LHCN-M2 (cell line): ENCODE results near the gene C6orf132. TPM values are rescaled to one million over a fixed set of nuclear protein-coding genes. Genes with fewer than 3 reads are reported as not detected.
"Not testable (repeated sequence)": the region's sequence is repeated elsewhere in the genome, so short reads cannot be mapped to it uniquely, and the experiment has no call there.

Experiments
- DNase-seq: peaks from one replicate; pipeline ENCODE4 v3.0.0-alpha.2; 2012; ENCODE audit warnings: low read depth
- polyA plus RNA-seq: library from polyadenylated mRNA; unstranded; fragments of >200 nt; gene quantifications from one replicate; pipeline ENCODE4 v1.2.1, GENCODE V29; 2012; ENCODE audit warnings: missing spikeins
- total RNA-seq: library from RNA; depleted of rRNA; stranded (reverse); fragments of >200 nt; gene quantifications from 2 replicates; pipeline ENCODE4 v1.2.3, GENCODE V29; 2014; rRNA removed

The C6orf132 gene
- total RNA-seq: 0.45 and 0.75 TPM in 2 replicates
- 4.6 TPM for polyA plus RNA-seq

GRCh38 chr6:42142118-42142835 is at the start of gene C6orf132:
Gene C6orf132 (minus strand): TSS chr6:42142620. CDS start chr6:42142444, 176 bp downstream.
- no peak for DNase-seq

GRCh38 chr6:42190554-42191183 is 48.2 kb upstream of the C6orf132 start:
- peak; percentile 78 for DNase-seq

- DNase-seq: no peak
Observed at GRCh38 chr6:42188406-42188805, 46.0 kb upstream of the C6orf132 start.

GRCh38 chr6:42185597-42185996 is 43.2 kb upstream of the C6orf132 start:
- DNase-seq: no peak

GRCh38 chr6:42184475-42184874 is 42.1 kb upstream of the C6orf132 start:
- DNase-seq: no peak

GRCh38 chr6:42182101-42182500 is 39.7 kb upstream of the C6orf132 start:
- no peak for DNase-seq

- no peak for DNase-seq
Observed at GRCh38 chr6:42179945-42180313, 37.5 kb upstream of the C6orf132 start.

GRCh38 chr6:42179261-42179944 is 37.0 kb upstream of the C6orf132 start:
- no peak for DNase-seq

- DNase-seq: no peak
Observed at GRCh38 chr6:42177514-42178364, 35.3 kb upstream of the C6orf132 start.

- no peak for DNase-seq
Observed at GRCh38 chr6:42176981-42177380, 34.6 kb upstream of the C6orf132 start.

- no peak for DNase-seq
Observed at GRCh38 chr6:42175860-42176259, 33.4 kb upstream of the C6orf132 start.

- no peak for DNase-seq
Observed at GRCh38 chr6:42173101-42173500, 30.7 kb upstream of the C6orf132 start, which contains the start of gene GUCA1A. Gene GUCA1A (plus strand): TSS chr6:42173364. CDS start chr6:42173614, 250 bp downstream.

- DNase-seq: no peak
Observed at GRCh38 chr6:42171813-42172581, 29.6 kb upstream of the C6orf132 start.

- not testable (repeated sequence) for DNase-seq
Observed at GRCh38 chr6:42169780-42170179, 27.4 kb upstream of the C6orf132 start.

GRCh38 chr6:42168650-42169049 is 26.2 kb upstream of the C6orf132 start:
- no peak for DNase-seq

GRCh38 chr6:42166444-42167141 is 24.2 kb upstream of the C6orf132 start:
- peak; percentile 60 for DNase-seq

GRCh38 chr6:42165016-42165415 is 22.6 kb upstream of the C6orf132 start:
- DNase-seq: peak; percentile 38

- DNase-seq: peak; percentile 34
Observed at GRCh38 chr6:42163981-42164380, 21.6 kb upstream of the C6orf132 start.

GRCh38 chr6:42162812-42163211 is 20.4 kb upstream of the C6orf132 start:
- no peak for DNase-seq

- DNase-seq: no peak
Observed at GRCh38 chr6:42162384-42162783, 20.0 kb upstream of the C6orf132 start.
